Keratinocyte (primary cell): ENCODE data around the gene CTNNBL1.

ENCODE experiments used
- EZH2 ChIP-seq: IDR thresholded peaks from one replicate; pipeline ENCODE4 v1.6.1; 2012; ENCODE audit warnings: inconsistent platforms, mild to moderate bottlenecking, low read length, moderate library complexity
- TF ChIP-seq, protein P1 (sequence below), 3 experiments: IDR thresholded peaks in 1 of 3; conservative IDR thresholded peaks in 1 of 3; optimal IDR thresholded peaks in 1 of 3; 2 replicates in 2 of 3; 3 replicates in 1 of 3; pipeline versions ENCODE3 to v1.5.1; 2011; ENCODE audit warnings: low read length in 3 of 3, mild to moderate bottlenecking in 3 of 3, moderate library complexity in 2 of 3, control low read depth in 1 of 3, inconsistent platforms in 1 of 3; ENCODE audit not compliant: insufficient read depth in 2 of 3; ENCODE audit errors: extremely low read depth in 1 of 3

DNA sequence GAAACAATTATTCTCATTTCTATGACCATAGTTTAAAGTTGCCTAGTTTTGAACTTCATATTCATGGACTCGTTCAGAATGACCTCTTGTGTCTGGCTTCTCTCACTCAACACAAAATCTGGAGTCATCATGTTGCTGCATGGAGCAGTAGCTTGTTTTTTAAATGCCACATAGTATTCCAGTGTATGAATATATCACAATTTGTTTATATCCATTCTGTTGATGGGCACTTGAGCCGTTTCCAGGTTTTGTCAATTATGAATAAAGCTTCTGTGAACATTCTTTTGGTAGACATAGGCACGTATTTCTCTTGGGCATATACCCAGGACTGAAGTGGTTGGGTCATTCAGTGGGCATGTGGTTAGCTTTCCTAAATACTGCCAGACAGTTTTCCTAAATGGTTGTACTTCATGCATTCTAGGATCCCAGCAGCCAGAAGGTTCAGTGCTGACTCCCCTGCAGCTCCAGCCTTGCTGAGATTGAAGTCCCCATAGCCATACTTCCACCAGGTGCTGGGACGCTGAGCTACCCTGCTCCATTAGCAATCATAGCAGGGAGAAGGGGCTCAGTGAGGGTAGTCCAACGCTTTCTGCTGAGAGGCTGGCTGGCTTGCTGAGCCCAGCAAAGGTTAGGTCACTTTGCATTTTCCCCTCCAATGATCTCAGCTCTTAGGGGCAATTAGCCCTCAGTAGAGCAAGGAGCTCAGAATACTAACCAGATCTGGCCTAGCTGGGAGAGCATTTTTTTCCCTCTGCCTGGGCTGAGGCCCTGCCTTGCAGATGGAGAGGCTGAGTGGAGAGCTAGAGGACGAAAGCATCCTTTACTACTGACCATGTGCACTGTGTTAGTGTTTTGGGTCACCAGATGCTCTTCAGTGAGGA, 35.7 kb upstream of the CTNNBL1 start:
- TF ChIP-seq, protein P1, sequence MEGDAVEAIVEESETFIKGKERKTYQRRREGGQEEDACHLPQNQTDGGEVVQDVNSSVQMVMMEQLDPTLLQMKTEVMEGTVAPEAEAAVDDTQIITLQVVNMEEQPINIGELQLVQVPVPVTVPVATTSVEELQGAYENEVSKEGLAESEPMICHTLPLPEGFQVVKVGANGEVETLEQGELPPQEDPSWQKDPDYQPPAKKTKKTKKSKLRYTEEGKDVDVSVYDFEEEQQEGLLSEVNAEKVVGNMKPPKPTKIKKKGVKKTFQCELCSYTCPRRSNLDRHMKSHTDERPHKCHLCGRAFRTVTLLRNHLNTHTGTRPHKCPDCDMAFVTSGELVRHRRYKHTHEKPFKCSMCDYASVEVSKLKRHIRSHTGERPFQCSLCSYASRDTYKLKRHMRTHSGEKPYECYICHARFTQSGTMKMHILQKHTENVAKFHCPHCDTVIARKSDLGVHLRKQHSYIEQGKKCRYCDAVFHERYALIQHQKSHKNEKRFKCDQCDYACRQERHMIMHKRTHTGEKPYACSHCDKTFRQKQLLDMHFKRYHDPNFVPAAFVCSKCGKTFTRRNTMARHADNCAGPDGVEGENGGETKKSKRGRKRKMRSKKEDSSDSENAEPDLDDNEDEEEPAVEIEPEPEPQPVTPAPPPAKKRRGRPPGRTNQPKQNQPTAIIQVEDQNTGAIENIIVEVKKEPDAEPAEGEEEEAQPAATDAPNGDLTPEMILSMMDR (optimal IDR thresholded peaks at IDR 0.05 in 1 of 3, IDR thresholded peaks at IDR 0.05 in 1 of 3, conservative IDR thresholded peaks at IDR 0.05 in 1 of 3; ENCODE audit: extremely low read depth in 1 of 3, insufficient read depth in 2 of 3, low read length in 3 of 3): no peak
- no peak for TF ChIP-seq EZH2
